CD4-positive, alpha-beta memory T cell (primary cell): ENCODE measurements around the gene KLK14. TPM values are rescaled to one million over a fixed set of nuclear protein-coding genes. Genes with fewer than 3 reads are reported as not detected.

Source experiments
- CTCF ChIA-PET: fragments of 350-600 bp; sonication (Branson Sonifier 250); formaldehyde crosslinking; loops from one replicate; lab custom pipeline; 2021; ENCODE audit warnings: inconsistent platforms; ENCODE audit not compliant: partially characterized antibody; lab: Charles Lee
- POLR2A ChIA-PET: fragments of 350-600 bp; sonication (Branson Sonifier 250); formaldehyde crosslinking; loops from one replicate; lab custom pipeline; 2021; ENCODE audit not compliant: partially characterized antibody; lab: Charles Lee
- DNase-seq, 5 donors: peaks; one replicate each; pipeline versions ENCODE4 v3.0.0 to v3.0.0-alpha.2; 2020 to 2022; ENCODE audit warnings: mixed read lengths in 1 of 5
- H3K27ac ChIP-seq: one replicate; pipeline ENCODE4 v1.7.0; 2013; ENCODE audit warnings: low read depth, low read length
- H3K27me3 ChIP-seq: 2 replicates; pipeline ENCODE4 v1.7.0; 2013; ENCODE audit warnings: mild to moderate bottlenecking, low read length, moderate library complexity; ENCODE audit not compliant: insufficient read depth
- H3K36me3 ChIP-seq: 2 replicates; pipeline ENCODE4 v1.7.0; 2013; ENCODE audit warnings: mild to moderate bottlenecking, low read length, moderate library complexity; ENCODE audit not compliant: insufficient read depth
- H3K4me1 ChIP-seq: 2 replicates; pipeline ENCODE4 v1.7.0; 2013; ENCODE audit warnings: mild to moderate bottlenecking, low read length, moderate library complexity; ENCODE audit not compliant: insufficient read depth
- H3K4me3 ChIP-seq, 2 donors: one replicate each; pipeline ENCODE4 v1.7.0; 2013; ENCODE audit warnings: low read length in 2 of 2, mild to moderate bottlenecking in 1 of 2
- H3K9me3 ChIP-seq, 2 donors: one replicate each; pipeline ENCODE4 v1.7.0; 2013; ENCODE audit warnings: low read length in 2 of 2, control low read depth in 1 of 2; ENCODE audit not compliant: control insufficient read depth in 1 of 2
- H3K27ac Mint-ChIP-seq, 7 donors: one replicate each; pipeline ENCODE4 v1.8.0; 2020 to 2021; ENCODE audit warnings: mixed read lengths in 7 of 7, mild to moderate bottlenecking in 6 of 7, inconsistent platforms in 3 of 7, moderate library complexity in 3 of 7
- H3K27me3 Mint-ChIP-seq, 2 donors: one replicate each; pipeline ENCODE4 v1.8.0; 2020 to 2021; ENCODE audit warnings: mixed read lengths in 2 of 2
- H3K36me3 Mint-ChIP-seq, 2 donors: one replicate each; pipeline ENCODE4 v1.8.0; 2020 to 2021; ENCODE audit warnings: mixed read lengths in 2 of 2, inconsistent platforms in 1 of 2, mild to moderate bottlenecking in 1 of 2
- H3K4me1 Mint-ChIP-seq, 4 donors: one replicate each; pipeline ENCODE4 v1.8.0; 2020 to 2021; ENCODE audit warnings: mixed read lengths in 4 of 4, mild to moderate bottlenecking in 1 of 4
- H3K4me3 Mint-ChIP-seq, 8 donors: one replicate each; pipeline ENCODE4 v1.8.0; 2020 to 2021; ENCODE audit warnings: mixed read lengths in 8 of 8, mild to moderate bottlenecking in 7 of 8, moderate library complexity in 6 of 8, inconsistent platforms in 3 of 8
- H3K9me3 Mint-ChIP-seq, 8 donors: one replicate each; pipeline ENCODE4 v1.8.0; 2020 to 2021; ENCODE audit warnings: mixed read lengths in 8 of 8, mild to moderate bottlenecking in 5 of 8, inconsistent platforms in 3 of 8, moderate library complexity in 1 of 8
- intact Hi-C: fragments of 100-400 bp; cut with micrococcal nuclease; formaldehyde crosslinking; loops from one replicate; pipeline ENCODE4 v1.15.1; 2023
- polyA plus RNA-seq, 2 donors: library from polyadenylated mRNA; unstranded; fragments of 300-500 nt; fragmentation: Illumina TruSeq; gene quantifications; one replicate each; pipeline ENCODE4 v1.2.3, GENCODE V29; 2021
- total RNA-seq, 2 experiments: library from RNA; stranded (reverse); gene quantifications; one replicate each; pipeline ENCODE4 v1.2.3, GENCODE V29; 2021

Gene KLK14
- total RNA-seq: 1 to 10 TPM in 1 of 2 experiments, not detected in 1; 1.1 TPM
- polyA plus RNA-seq: not detected

GRCh38 chr19:51082611-51083010 lies at the start of gene KLK14:
Gene KLK14, minus strand, starts transcription at chr19:51082887. Its CDS starts 273 bp downstream, at chr19:51082614.
- no peaks in the 10 kb centered on the region for H3K9me3 ChIP-seq
- ChIA-PET CTCF (no interaction called here), POLR2A (no interaction called here)
- no peak within 1 kb of the TSS for H3K4me3 ChIP-seq
- Mint-ChIP-seq H3K4me1 (peaks cover 0 to 2% (median 0%) of the 10 kb centered on the region in 4 donors), H3K27me3 (peaks cover 3 to 7% of the 10 kb centered on the region in 2 donors), H3K27ac (peak within 1 kb of the TSS in 2 of 7 donors; percentile 39 to 74), H3K9me3 (no peaks in the 10 kb centered on the region), H3K4me3 (no peak within 1 kb of the TSS), H3K36me3 (peaks cover 0 to 13% of the 10 kb centered on the region in 2 donors)
- no peaks in the 10 kb centered on the region for H3K4me1 ChIP-seq
- no peaks in the 10 kb centered on the region for H3K36me3 ChIP-seq
- H3K27ac ChIP-seq: no peak within 1 kb of the TSS
- no peak for DNase-seq
- intact Hi-C loops: no loop called here
- no peaks in the 10 kb centered on the region for H3K27me3 ChIP-seq

- DNase-seq: peak in 4 of 5 donors; percentile 27 to 37 (median 32)
- H3K4me3 ChIP-seq: peak overlapping the region in 1 of 2 donors; percentile 32
These were observed 49.3 kb upstream of the KLK14 start for GRCh38 chr19:51131780-51132680.

GRCh38 chr19:51129716-51130115 lies 47.0 kb upstream of the KLK14 start:
- Mint-ChIP-seq H3K4me3 (no peak overlapping the region), H3K27me3 (no peaks in the 10 kb centered on the region), H3K36me3 (peaks cover 3 to 7% of the 10 kb centered on the region in 2 donors), H3K27ac (peak overlapping the region in 5 of 7 donors; percentile 52 to 85 (median 77)), H3K4me1 (peaks cover 34 to 72% (median 52%) of the 10 kb centered on the region in 4 donors), H3K9me3 (peaks cover 0 to 4% (median 0%) of the 10 kb centered on the region in 8 donors)
- no peak overlapping the region for H3K27ac ChIP-seq
- intact Hi-C loops: loop anchor here (5.0 kb wide), 1 partner anchor 32 kb away; no protein-coding TSS in a partner anchor
- ChIA-PET POLR2A (no interaction called here), CTCF (interaction anchor here (1.1 to 1.2 kb wide), 2 partner anchors 10 to 15 kb away, joined by 3 to 4 read pairs; no protein-coding TSS in a partner anchor)
- no peaks in the 10 kb centered on the region for H3K36me3 ChIP-seq
- DNase-seq: no peak
- H3K27me3 ChIP-seq: no peaks in the 10 kb centered on the region
- no peaks in the 10 kb centered on the region for H3K9me3 ChIP-seq
- no peak overlapping the region for H3K4me3 ChIP-seq
- H3K4me1 ChIP-seq: peaks cover 72% of the 10 kb centered on the region

More at GRCh38 chr19:51131780-51132680, 49.3 kb upstream of the KLK14 start:
- H3K9me3 Mint-ChIP-seq: peaks cover 0 to 7% (median 0%) of the 10 kb centered on the region in 8 donors
- CTCF ChIA-PET: interaction anchor here (4.6 kb wide), 1 partner anchor 26 kb away, joined by 45 read pairs; no protein-coding TSS in a partner anchor
- POLR2A ChIA-PET: interaction anchor here (0.6 to 1.1 kb wide), 5 partner anchors 8 to 621 kb away, joined by 3 to 6 read pairs (median 3); partner anchors contain the start of gene JOSD2
- Histone ChIP-seq H3K9me3 (no peaks in the 10 kb centered on the region), H3K4me1 (peaks cover 59% of the 10 kb centered on the region), H3K27ac (no peak overlapping the region), H3K36me3 (no peaks in the 10 kb centered on the region), H3K27me3 (no peaks in the 10 kb centered on the region)
- H3K4me1 Mint-ChIP-seq: peaks cover 27 to 62% (median 43%) of the 10 kb centered on the region in 4 donors
- H3K27ac Mint-ChIP-seq: peak overlapping the region; percentile 47 to 89 (median 87)
- peaks cover 3 to 7% of the 10 kb centered on the region in 2 donors for H3K36me3 Mint-ChIP-seq
- H3K4me3 Mint-ChIP-seq: peak overlapping the region; percentile 67 to 93 (median 82)
- no peaks in the 10 kb centered on the region for H3K27me3 Mint-ChIP-seq
- intact Hi-C loops: loop anchor here (5.0 kb wide), 1 partner anchor 35 kb away; no protein-coding TSS in a partner anchor

GRCh38 chr19:51128227-51128626 lies 45.5 kb upstream of the KLK14 start:
- intact Hi-C loops: no loop called here
- Mint-ChIP-seq H3K4me3 (peak overlapping the region in 4 of 8 donors; percentile 21 to 60 (median 42)), H3K27ac (peak overlapping the region; percentile 5 to 88 (median 54)), H3K27me3 (no peaks in the 10 kb centered on the region), H3K9me3 (peaks cover 0 to 3% (median 0%) of the 10 kb centered on the region in 8 donors), H3K36me3 (peaks cover 6 to 11% of the 10 kb centered on the region in 2 donors), H3K4me1 (peaks cover 45 to 87% (median 66%) of the 10 kb centered on the region in 4 donors)
- no peaks in the 10 kb centered on the region for H3K36me3 ChIP-seq
- no peaks in the 10 kb centered on the region for H3K27me3 ChIP-seq
- no peaks in the 10 kb centered on the region for H3K9me3 ChIP-seq
- CTCF ChIA-PET: interaction anchor here (1.0 to 1.2 kb wide), 3 partner anchors 21 to 32 kb away, joined by 3 to 5 read pairs (median 4); no protein-coding TSS in a partner anchor
- POLR2A ChIA-PET: interaction anchor here (1.4 kb wide), 1 partner anchor 14 kb away, joined by 4 read pairs; no protein-coding TSS in a partner anchor
- no peak for DNase-seq
- peaks cover 87% of the 10 kb centered on the region for H3K4me1 ChIP-seq
- no peak overlapping the region for H3K4me3 ChIP-seq
- no peak overlapping the region for H3K27ac ChIP-seq

GRCh38 chr19:51127755-51128154 lies 45.1 kb upstream of the KLK14 start:
- ChIA-PET POLR2A (interaction anchor here (1.4 kb wide), 1 partner anchor 13 kb away, joined by 4 read pairs; no protein-coding TSS in a partner anchor), CTCF (interaction anchor here (1.0 to 1.2 kb wide), 2 partner anchors 22 to 31 kb away, joined by 3 to 4 read pairs; no protein-coding TSS in a partner anchor)
- Mint-ChIP-seq H3K27ac (peak overlapping the region in 6 of 7 donors; percentile 43 to 83 (median 66)), H3K4me1 (peaks cover 47 to 91% (median 69%) of the 10 kb centered on the region in 4 donors), H3K27me3 (no peaks in the 10 kb centered on the region), H3K4me3 (peak overlapping the region in 6 of 8 donors; percentile 20 to 68 (median 48)), H3K36me3 (peaks cover 6 to 12% of the 10 kb centered on the region in 2 donors), H3K9me3 (peaks cover 0 to 4% (median 0%) of the 10 kb centered on the region in 8 donors)
- intact Hi-C loops: no loop called here
- Histone ChIP-seq H3K27ac (no peak overlapping the region), H3K4me3 (no peak overlapping the region), H3K9me3 (no peaks in the 10 kb centered on the region), H3K4me1 (peaks cover 91% of the 10 kb centered on the region), H3K36me3 (no peaks in the 10 kb centered on the region), H3K27me3 (no peaks in the 10 kb centered on the region)
- no peak for DNase-seq

- Mint-ChIP-seq H3K36me3 (peaks cover 6 to 12% of the 10 kb centered on the region in 2 donors), H3K4me3 (peak overlapping the region in 2 of 8 donors; percentile 13 to 69), H3K27ac (peak overlapping the region in 5 of 7 donors; percentile 77 to 92 (median 81)), H3K27me3 (no peaks in the 10 kb centered on the region), H3K9me3 (peaks cover 0 to 4% (median 0%) of the 10 kb centered on the region in 8 donors), H3K4me1 (peaks cover 45 to 91% (median 69%) of the 10 kb centered on the region in 4 donors)
- POLR2A ChIA-PET: no interaction called here
- Histone ChIP-seq H3K27ac (no peak overlapping the region), H3K4me1 (peaks cover 93% of the 10 kb centered on the region), H3K4me3 (no peak overlapping the region), H3K9me3 (no peaks in the 10 kb centered on the region), H3K27me3 (no peaks in the 10 kb centered on the region), H3K36me3 (no peaks in the 10 kb centered on the region)
- no peak for DNase-seq
- CTCF ChIA-PET: interaction anchor here (1.0 kb wide), 1 partner anchor 22 kb away, joined by 3 read pairs; no protein-coding TSS in a partner anchor
- intact Hi-C loops: no loop called here
These were observed 44.3 kb upstream of the KLK14 start for GRCh38 chr19:51127032-51127431.
